Left renal pelvis (tissue), 4 donors: ENCODE data around the gene MISP3. TPM values are rescaled to one million over a fixed set of nuclear protein-coding genes. Genes with fewer than 3 reads are reported as not detected.
A peak's percentile ranks its signal among the peaks of the same experiment; 100 is the strongest.

ENCODE experiments used
- DNase-seq, 4 donors: peaks; one replicate each; pipeline ENCODE4 v3.0.0-alpha.2; 2013; ENCODE audit warnings: low read depth in 4 of 4, low spot score in 3 of 4
- polyA plus RNA-seq, 4 donors: library from polyadenylated mRNA; unstranded; fragments of 120-200 nt; gene quantifications; one replicate each; pipeline ENCODE4 v1.2.1, GENCODE V29; 2013; ENCODE audit not compliant: insufficient read length in 4 of 4

Gene MISP3
- polyA plus RNA-seq, 4 donors: 1.3 to 10.3 (median 6.3) TPM

GRCh38 chr19:14053032-14053431, 19.6 kb upstream of the MISP3 start:
- DNase-seq: no peak

GRCh38 chr19:14053500-14053899, 19.1 kb upstream of the MISP3 start:
- DNase-seq: no peak

DNA sequence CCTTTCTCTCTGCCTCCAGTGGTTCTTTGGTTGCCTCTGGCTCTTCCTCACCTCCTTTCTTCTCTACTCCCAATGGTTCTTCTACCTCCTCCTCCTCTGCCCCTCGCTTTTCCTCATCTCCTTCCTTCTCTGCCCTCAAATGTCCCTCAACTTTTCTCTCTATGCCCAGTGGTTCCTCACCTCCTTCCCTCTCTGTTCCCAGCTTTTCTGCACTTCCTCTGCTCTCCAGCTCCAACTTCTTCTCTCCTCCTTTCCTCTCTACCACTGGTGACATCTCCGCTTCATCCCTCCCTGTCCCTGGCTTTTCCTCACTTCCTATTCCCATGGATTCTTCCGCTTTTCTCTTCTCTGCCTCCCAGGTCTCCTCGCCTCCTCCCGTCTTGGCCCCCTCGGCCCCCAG, 18.5 kb upstream of the MISP3 start:
- DNase-seq: no peak

GRCh38 chr19:14054721-14055120, 17.9 kb upstream of the MISP3 start:
- DNase-seq: no peak

DNA sequence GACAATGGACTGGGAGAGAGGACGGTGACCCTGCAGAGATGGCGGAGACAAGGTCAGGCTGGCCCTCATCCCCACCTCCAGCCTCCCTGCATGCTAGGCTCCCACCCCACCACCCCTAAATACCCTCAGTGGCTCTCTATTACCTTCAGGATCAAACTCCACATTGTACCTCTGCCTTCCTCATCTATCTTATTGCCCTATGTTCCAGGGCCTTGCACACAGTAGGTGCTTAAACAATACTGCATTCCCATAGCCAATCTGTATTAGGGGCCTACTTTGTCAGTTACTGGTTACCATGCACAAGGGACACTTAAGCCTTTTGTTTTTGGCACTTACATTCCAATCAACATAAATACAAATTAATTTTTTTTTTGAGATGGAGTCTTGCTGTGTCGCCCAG, 17.2 kb upstream of the MISP3 start:
- no peak for DNase-seq

DNA sequence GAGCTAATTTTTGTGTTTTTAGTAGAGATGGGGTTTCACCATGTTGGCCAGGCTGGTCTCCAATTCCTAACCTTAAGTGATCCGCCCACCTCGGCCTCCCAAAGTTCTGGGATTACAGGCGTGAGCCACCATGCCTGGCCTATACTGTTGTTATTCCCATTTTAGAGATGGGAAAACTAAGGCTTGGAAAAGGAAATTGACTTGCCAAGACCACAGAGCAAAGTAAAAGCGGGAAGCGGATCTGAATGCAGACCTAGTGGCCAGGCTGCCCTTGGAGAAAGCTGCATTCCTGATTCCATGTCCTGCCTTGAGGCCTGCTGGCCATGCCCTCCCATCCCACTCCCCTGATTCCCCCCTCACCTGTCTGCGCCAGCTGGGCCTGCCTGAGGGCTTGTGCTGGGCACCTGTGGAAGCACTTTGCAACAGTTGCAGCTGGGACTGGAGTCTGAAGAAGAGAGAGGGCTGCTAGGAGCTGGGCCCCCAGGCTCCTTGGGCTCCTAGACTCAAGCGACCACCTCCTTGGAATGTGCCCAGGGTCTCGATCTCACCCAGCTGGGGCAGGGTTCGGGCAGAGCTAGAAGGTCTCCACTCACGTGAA, 16.4 kb upstream of the MISP3 start:
- no peak for DNase-seq

DNA sequence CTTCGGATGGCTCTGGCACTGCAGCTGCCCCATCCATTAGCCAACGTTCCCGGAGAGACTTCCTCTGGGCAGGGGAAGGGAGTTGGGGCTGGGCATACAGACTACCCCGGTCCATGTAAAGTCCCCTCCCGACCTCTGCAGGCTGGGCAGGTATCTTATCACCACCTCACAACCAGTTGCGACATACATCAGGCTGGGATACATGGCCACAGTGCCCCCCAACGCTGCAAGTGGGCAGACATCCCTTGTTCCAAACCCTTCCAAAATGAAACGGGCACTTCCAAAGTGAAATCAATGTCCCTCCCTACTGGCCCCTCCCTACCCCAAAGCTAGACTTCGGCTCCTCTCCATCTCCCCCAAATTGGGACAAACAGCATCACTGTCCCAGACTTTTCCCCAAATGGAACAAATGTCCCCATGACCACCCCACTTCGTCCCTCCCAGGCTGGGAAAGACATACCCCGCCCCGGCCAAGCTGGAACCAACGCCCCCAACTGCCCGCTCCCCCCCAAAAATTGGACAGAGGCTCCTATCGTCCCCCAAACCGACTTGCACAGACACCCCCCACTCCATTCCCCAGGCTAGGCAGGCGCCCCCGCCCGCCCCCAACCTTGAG, 15.7 kb upstream of the MISP3 start:
- no peak for DNase-seq

- no peak for DNase-seq
Measured at GRCh38 chr19:14058182-14059092, 14.1 kb upstream of the MISP3 start.

GRCh38 chr19:14059093-14059480, 13.5 kb upstream of the MISP3 start:
- no peak for DNase-seq

GRCh38 chr19:14059652-14060155, 12.9 kb upstream of the MISP3 start:
- DNase-seq: no peak

DNA sequence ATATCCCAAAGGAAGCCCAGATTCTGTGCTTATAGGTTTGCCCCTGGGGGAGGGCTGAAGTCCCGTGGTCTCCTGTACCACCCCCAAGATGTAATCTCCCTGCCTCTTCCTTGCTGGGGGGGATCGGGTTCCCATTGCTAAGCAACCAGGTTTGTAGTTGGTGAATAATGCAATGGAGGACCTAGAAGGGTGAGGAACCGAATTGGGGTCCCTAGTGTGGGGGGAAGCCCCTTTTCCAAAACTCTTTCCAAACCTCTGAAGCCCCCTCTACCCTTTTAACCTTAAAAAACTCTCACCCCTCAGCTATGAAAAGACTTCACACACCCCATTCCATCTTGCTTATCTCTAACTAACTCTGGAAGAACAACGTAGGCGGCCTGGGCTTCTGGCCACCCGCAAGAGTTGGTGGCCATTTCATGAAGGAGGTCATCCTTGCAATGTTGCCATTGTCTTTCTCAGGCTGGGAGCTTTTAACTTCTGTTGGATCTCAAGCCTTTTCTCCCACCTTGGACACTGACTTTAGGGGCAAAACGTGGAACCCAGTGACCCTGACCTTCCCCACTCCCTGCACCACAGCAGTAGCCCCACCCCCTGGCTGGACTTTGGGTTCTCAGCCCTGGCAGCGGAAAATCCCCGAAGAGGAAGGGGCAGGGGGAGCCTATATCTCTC, 11.4 kb upstream of the MISP3 start:
- DNase-seq: no peak

DNA sequence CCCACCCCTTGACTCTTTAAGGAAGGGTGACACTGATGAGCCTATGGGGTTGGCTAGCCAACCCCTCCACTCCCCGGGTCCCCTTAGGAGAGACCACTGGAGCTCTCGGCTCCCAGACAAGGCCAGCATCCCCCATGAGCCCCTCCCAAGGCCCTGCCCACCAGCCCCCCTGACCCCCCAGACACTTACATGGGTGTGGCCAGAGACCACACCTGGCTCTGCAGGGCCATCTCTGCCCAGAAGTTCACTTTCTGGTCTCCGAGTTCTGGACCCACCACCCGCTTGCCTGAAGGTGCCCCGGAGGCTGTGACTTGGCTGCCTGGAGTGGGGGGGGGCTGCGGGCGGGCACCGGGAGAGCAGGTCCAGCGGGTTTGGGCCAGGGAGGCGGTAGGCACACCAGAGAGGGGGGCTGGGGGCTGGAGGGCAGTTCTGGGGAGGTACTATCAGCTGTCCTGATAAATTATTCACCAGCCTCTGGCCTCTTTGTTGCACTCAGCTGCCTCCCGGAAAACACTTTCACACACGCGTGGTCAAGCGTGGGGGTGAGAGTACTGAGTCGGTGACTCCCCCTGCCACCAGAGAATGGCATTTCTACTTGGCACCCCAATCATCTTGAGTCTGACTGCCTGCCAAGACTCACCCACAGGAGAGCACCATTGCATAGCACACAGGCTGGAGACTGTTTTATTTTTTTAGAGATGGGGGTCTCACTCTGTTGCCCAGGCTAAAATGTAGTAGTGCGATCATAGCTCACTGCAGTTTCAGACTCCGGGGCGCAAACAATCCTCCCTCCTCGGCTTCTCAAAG, 10.6 kb upstream of the MISP3 start, which contains the start of gene PALM3:
TSS of gene PALM3 (minus strand) at position 326 of the 807 bp plus-strand sequence. CDS start at position 230, 96 bp downstream.
- peak in 1 of 4 donors; percentile 67 for DNase-seq

DNA sequence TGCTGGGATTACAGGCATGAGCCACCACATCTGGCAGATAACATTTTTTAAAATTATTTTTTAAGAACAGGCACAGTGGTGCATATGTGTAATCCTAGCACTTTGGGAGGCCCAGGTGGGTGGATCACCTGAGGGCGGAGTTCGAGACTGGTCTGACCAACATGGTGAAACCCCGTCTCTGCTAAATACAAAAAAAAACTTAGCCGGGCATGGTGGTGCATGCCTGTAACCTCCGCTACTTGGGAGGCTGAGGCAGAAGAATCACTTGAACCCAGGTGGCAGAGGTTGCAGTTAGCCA, 10.1 kb upstream of the MISP3 start:
- DNase-seq: no peak

DNA sequence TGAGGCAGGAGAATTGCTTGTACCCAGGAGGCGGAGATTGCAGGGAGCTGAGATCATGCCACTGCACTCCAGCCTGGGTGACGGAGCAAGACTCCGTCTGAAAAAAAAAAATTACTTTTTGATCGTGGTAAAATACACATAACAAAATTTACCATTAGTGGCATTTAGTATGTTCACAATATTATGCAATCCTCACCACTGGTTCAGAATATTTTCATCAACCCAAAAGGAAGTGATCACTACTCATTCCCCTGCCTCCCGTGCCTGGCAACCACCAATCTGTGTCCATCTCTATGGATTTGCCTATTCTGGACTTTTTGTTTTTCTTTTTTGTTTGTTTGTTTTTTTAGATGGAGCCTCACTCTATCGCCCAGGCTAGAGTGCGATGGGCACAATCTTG, 9.5 kb upstream of the MISP3 start:
- DNase-seq: no peak

GRCh38 chr19:14066134-14066533, 6.5 kb upstream of the MISP3 start:
- DNase-seq: no peak

- no peak for DNase-seq
Measured at GRCh38 chr19:14070268-14071050, 2.1 kb upstream of the MISP3 start.

GRCh38 chr19:14073261-14073924, 807 bp downstream of the MISP3 start:
- no peak for DNase-seq

DNA sequence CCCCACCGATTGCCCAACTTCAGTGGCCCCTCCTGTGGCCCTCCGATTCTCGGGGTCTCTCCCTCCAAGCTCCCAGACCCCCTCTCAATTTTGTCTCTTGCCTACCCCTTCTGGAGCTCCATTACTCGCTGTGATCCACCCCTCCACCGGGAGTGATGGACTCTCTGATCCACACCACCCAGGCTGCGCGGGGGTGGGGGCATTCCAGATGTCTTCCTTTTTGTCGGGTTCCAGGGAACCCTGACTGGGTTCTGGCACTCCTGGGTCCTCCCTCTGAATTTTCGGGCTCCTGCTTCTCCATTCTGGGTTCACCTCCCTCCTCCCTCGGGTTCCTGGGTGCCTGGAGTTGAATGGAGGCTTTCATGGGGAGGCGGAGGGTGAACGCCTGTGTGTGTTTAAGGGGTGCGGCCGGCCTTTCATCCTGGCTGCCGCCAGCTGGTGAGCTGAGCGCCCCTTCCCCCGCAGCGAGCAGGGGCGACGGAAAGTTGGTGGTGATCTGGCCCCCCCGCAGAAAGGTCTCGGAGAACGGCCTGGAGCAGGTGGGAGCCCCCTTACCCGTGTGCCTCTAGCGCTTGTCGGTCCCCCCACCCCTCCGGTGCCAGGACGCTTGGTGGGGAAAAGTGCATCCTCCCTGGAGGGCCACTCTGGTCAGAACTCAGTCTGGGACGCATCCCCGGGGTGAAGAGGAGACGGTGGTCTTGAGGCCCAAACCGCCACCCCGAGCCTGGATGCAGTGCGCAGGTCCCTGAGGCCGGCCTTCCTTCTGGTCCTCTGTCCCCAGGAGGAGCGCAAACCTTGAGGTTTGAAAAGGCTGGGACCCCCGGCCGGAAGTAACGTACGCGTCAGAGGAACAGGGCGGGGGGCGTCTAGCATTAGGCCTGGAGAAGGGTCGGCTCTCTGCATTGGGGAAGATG, 1.6 kb downstream of the MISP3 start:
- DNase-seq: no peak
